ENCODE data around the gene WDR48.

- TF ChIP-seq POLR2AphosphoS5 (IDR thresholded peaks at IDR 0.05) (no peak), CTCF (IDR thresholded peaks at IDR 0.05) (no peak), POLR2A (IDR thresholded peaks at IDR 0.05) (no peak)
Observed at GRCh38 chr3:39110041-39110639, 58.3 kb downstream of the WDR48 start.
